NT2/D1 (cell line): Measurements from ENCODE around the gene RIOK2.

Experiments used
- DNase-seq: peaks from one replicate; pipeline ENCODE4 v3.0.0-alpha.2; 2011; ENCODE audit warnings: low read depth, low spot score
- H3K27me3 ChIP-seq: 2 replicates; pipeline ENCODE4 v1.6.0; 2011; ENCODE audit warnings: mild to moderate bottlenecking; ENCODE audit not compliant: insufficient read length, insufficient read depth
- H3K36me3 ChIP-seq: 2 replicates; pipeline ENCODE4 v1.6.1; 2011; ENCODE audit warnings: mild to moderate bottlenecking, low read length, mixed read lengths; ENCODE audit not compliant: insufficient read depth, insufficient read length
- H3K4me1 ChIP-seq: 2 replicates; pipeline ENCODE4 v1.5.1; 2011; ENCODE audit not compliant: insufficient read depth, insufficient read length
- H3K4me3 ChIP-seq: 2 replicates; pipeline ENCODE4 v1.5.1; 2011; ENCODE audit warnings: low read depth; ENCODE audit not compliant: insufficient read length
- H3K9ac ChIP-seq: 2 replicates; pipeline ENCODE4 v1.6.0; 2011; ENCODE audit warnings: low read depth; ENCODE audit not compliant: insufficient read length
- H3K9me3 ChIP-seq: 2 replicates; pipeline ENCODE4 v1.5.1; 2011; ENCODE audit warnings: mild to moderate bottlenecking, low read length; ENCODE audit not compliant: insufficient read depth
- SUZ12 ChIP-seq: IDR thresholded peaks from 2 replicates; pipeline ENCODE4 v1.6.1; 2011; ENCODE audit not compliant: insufficient read length, insufficient read depth; ENCODE audit errors: extremely low read depth
- YY1 ChIP-seq: IDR thresholded peaks from 2 replicates; pipeline ENCODE4 v1.6.1; 2011; ENCODE audit not compliant: insufficient read length, insufficient read depth
- ZNF274 ChIP-seq: IDR thresholded peaks from 2 replicates; pipeline ENCODE4 v1.6.1; 2011; ENCODE audit warnings: mild to moderate bottlenecking, low read depth, low read length

The RIOK2 gene

GRCh38 chr5:97125125-97125683 lies 57.8 kb downstream of the RIOK2 start:
- H3K9ac ChIP-seq = no peak overlapping the region
- no peak overlapping the region for H3K4me3 ChIP-seq
- no peak for DNase-seq
- TF ChIP-seq SUZ12 = no peak
- TF ChIP-seq YY1 = no peak
- no peak for TF ChIP-seq ZNF274
- no peaks in the 10 kb centered on the region for H3K9me3 ChIP-seq
- no peaks in the 10 kb centered on the region for H3K27me3 ChIP-seq
- no peaks in the 10 kb centered on the region for H3K4me1 ChIP-seq
- H3K36me3 ChIP-seq = no peaks in the 10 kb centered on the region

DNA sequence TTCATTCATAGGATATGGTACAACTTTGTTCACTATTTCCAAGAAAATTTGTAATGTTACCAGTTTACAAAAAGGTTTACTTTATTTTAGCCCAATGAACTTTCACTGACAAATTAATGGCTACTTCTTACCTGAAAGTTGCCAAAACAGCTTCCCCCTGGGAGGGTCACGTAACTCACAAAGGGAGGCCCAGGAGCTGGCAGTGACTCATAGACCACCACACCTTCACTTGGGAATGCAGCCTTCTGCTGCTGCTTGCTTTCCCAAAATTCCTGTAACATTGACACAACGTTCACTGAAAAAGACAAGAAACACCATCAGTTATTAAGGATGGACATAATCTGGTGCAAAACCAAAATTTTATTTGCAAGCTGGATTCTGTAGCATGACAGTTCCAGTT lies 58.7 kb downstream of the RIOK2 start:
- H3K36me3 ChIP-seq = no peaks in the 10 kb centered on the region
- no peaks in the 10 kb centered on the region for H3K27me3 ChIP-seq
- no peak for DNase-seq
- H3K9me3 ChIP-seq = no peaks in the 10 kb centered on the region
- no peak overlapping the region for H3K4me3 ChIP-seq
- no peaks in the 10 kb centered on the region for H3K4me1 ChIP-seq
- no peak overlapping the region for H3K9ac ChIP-seq
- no peak for TF ChIP-seq SUZ12
- no peak for TF ChIP-seq YY1
- TF ChIP-seq ZNF274 = no peak

GRCh38 chr5:97121848-97122247 lies 61.2 kb downstream of the RIOK2 start:
- H3K4me1 ChIP-seq = no peaks in the 10 kb centered on the region
- no peak overlapping the region for H3K4me3 ChIP-seq
- no peak overlapping the region for H3K9ac ChIP-seq
- TF ChIP-seq YY1 (no peak), ZNF274 (no peak), SUZ12 (no peak)
- DNase-seq = no peak
- H3K36me3 ChIP-seq = no peaks in the 10 kb centered on the region
- H3K9me3 ChIP-seq = no peaks in the 10 kb centered on the region
- H3K27me3 ChIP-seq = no peaks in the 10 kb centered on the region

GRCh38 chr5:97120195-97120594 lies 62.9 kb downstream of the RIOK2 start:
- no peaks in the 10 kb centered on the region for H3K27me3 ChIP-seq
- no peak for DNase-seq
- no peak overlapping the region for H3K4me3 ChIP-seq
- no peaks in the 10 kb centered on the region for H3K9me3 ChIP-seq
- H3K9ac ChIP-seq = no peak overlapping the region
- no peaks in the 10 kb centered on the region for H3K36me3 ChIP-seq
- no peak for TF ChIP-seq YY1
- TF ChIP-seq ZNF274 = no peak
- no peak for TF ChIP-seq SUZ12
- H3K4me1 ChIP-seq = no peaks in the 10 kb centered on the region

DNA sequence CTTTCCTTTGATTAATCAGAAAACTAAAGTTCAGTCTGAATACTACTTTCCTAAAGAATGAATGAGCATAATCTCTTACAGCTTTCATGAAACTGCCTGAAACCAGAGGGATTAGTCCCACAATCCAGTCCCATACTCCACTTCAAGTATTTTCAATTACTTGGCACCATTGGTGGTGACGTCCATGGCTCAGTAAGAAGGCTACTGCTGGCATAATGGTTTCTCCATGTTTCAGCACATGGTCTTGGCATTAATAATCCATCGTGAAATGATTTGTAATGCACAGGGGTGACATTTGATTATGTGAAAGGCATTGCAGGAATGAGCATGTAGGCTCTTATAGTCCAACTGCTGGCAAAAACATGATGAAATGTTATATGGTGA lies 64.0 kb downstream of the RIOK2 start:
- no peaks in the 10 kb centered on the region for H3K9me3 ChIP-seq
- no peaks in the 10 kb centered on the region for H3K4me1 ChIP-seq
- H3K36me3 ChIP-seq = no peaks in the 10 kb centered on the region
- H3K9ac ChIP-seq = no peak overlapping the region
- H3K27me3 ChIP-seq = no peaks in the 10 kb centered on the region
- H3K4me3 ChIP-seq = no peak overlapping the region
- no peak for DNase-seq
- TF ChIP-seq ZNF274 (no peak), SUZ12 (no peak), YY1 (no peak)

DNA sequence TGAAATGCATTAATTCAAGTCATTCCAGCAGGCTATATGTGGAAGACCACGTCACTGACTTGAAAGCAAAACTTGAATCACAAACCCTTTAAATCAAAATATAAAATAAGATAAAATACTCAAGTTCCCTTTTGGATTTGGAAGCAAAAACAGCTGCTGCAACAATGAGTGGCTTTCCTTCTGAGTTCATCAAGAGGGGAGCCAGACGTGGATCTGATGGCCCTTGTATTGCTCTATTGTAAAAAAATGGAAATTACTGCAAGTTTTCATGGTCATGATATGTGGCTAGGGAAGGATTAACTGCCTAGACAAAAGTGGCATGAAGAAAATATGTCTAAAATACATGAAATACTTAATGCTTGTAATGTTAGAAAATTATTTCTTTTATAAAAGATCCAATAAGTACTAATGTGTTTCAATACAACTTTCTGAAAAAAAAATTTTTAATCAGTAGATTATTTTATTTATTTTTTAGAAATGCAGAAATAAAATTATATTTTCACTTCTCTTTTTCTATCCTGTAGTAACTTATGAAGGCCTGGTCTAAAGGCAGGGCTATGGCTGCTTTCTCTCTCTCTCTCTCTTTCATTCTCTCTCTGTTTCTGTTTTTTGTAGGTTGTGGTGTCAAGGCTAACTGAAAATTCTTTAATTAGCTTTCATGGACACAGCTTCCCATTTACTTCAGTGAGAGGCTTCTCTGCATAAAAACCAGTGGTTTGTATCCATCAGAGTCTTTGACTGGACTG lies 64.6 kb downstream of the RIOK2 start:
- Histone ChIP-seq H3K36me3 (no peaks in the 10 kb centered on the region), H3K27me3 (no peaks in the 10 kb centered on the region), H3K4me1 (no peaks in the 10 kb centered on the region), H3K9me3 (no peaks in the 10 kb centered on the region), H3K9ac (no peak overlapping the region), H3K4me3 (no peak overlapping the region)
- no peak for DNase-seq
- TF ChIP-seq SUZ12 (no peak), ZNF274 (no peak), YY1 (no peak)

- Histone ChIP-seq H3K27me3 (no peaks in the 10 kb centered on the region), H3K9me3 (no peaks in the 10 kb centered on the region), H3K4me3 (no peak overlapping the region), H3K9ac (no peak overlapping the region), H3K36me3 (no peaks in the 10 kb centered on the region), H3K4me1 (no peaks in the 10 kb centered on the region)
- DNase-seq = no peak
- TF ChIP-seq ZNF274 (no peak), YY1 (no peak), SUZ12 (no peak)
Measured at GRCh38 chr5:97115932-97116331, 67.1 kb downstream of the RIOK2 start.
